Esophagus squamous epithelium (tissue), 4 donors: ENCODE results near the gene ELK3.

ENCODE experiments used
- POLR2A ChIP-seq, 4 donors: fragments of 450-650 bp; IDR thresholded peaks; one replicate each; pipeline ENCODE4 v1.6.1; 2017; ENCODE audit warnings: antibody characterized with exemption in 4 of 4, mild to moderate bottlenecking in 4 of 4, moderate library complexity in 3 of 4
- TF ChIP-seq, protein P1 (sequence below), 6 experiments: fragments of 450-650 bp in 4 of 6; fragments of 200-600 bp in 2 of 6; sonication (generic) in 2 of 6; IDR thresholded peaks; one replicate each; pipeline ENCODE4 v1.5.1; 2016 to 2019; ENCODE audit warnings: antibody characterized with exemption in 6 of 6, mild to moderate bottlenecking in 4 of 6, moderate library complexity in 4 of 6

- no peak for TF ChIP-seq POLR2A (IDR thresholded peaks at IDR 0.05)
- TF ChIP-seq, protein P1, sequence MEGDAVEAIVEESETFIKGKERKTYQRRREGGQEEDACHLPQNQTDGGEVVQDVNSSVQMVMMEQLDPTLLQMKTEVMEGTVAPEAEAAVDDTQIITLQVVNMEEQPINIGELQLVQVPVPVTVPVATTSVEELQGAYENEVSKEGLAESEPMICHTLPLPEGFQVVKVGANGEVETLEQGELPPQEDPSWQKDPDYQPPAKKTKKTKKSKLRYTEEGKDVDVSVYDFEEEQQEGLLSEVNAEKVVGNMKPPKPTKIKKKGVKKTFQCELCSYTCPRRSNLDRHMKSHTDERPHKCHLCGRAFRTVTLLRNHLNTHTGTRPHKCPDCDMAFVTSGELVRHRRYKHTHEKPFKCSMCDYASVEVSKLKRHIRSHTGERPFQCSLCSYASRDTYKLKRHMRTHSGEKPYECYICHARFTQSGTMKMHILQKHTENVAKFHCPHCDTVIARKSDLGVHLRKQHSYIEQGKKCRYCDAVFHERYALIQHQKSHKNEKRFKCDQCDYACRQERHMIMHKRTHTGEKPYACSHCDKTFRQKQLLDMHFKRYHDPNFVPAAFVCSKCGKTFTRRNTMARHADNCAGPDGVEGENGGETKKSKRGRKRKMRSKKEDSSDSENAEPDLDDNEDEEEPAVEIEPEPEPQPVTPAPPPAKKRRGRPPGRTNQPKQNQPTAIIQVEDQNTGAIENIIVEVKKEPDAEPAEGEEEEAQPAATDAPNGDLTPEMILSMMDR (IDR thresholded peaks at IDR 0.05), result no peak
Observed at GRCh38 chr12:96224219-96224615, 30.0 kb downstream of the ELK3 start.
